Lower leg skin (tissue), 3 donors: ENCODE measurements around the gene CFAP74.

ENCODE experiments used
- POLR2A ChIP-seq, 2 donors: fragments of 450-650 bp; IDR thresholded peaks; one replicate each; pipeline ENCODE4 v1.6.1; 2016 to 2017; ENCODE audit warnings: antibody characterized with exemption in 2 of 2, mild to moderate bottlenecking in 1 of 2, moderate library complexity in 1 of 2
- TF ChIP-seq, protein P1 (sequence below), 3 donors: fragments of 450-650 bp; IDR thresholded peaks; one replicate each; pipeline ENCODE4 v1.5.1; 2016; ENCODE audit warnings: antibody characterized with exemption in 3 of 3, mild to moderate bottlenecking in 3 of 3, moderate library complexity in 2 of 3

GRCh38 chr1:1881727-1882126 lies 121.9 kb downstream of the CFAP74 start:
- TF ChIP-seq, protein P1, sequence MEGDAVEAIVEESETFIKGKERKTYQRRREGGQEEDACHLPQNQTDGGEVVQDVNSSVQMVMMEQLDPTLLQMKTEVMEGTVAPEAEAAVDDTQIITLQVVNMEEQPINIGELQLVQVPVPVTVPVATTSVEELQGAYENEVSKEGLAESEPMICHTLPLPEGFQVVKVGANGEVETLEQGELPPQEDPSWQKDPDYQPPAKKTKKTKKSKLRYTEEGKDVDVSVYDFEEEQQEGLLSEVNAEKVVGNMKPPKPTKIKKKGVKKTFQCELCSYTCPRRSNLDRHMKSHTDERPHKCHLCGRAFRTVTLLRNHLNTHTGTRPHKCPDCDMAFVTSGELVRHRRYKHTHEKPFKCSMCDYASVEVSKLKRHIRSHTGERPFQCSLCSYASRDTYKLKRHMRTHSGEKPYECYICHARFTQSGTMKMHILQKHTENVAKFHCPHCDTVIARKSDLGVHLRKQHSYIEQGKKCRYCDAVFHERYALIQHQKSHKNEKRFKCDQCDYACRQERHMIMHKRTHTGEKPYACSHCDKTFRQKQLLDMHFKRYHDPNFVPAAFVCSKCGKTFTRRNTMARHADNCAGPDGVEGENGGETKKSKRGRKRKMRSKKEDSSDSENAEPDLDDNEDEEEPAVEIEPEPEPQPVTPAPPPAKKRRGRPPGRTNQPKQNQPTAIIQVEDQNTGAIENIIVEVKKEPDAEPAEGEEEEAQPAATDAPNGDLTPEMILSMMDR (IDR thresholded peaks at IDR 0.05): no peak
- TF ChIP-seq POLR2A (IDR thresholded peaks at IDR 0.05): no peak
